H1 (cell line): ENCODE results near the gene FKBP6. TPM values are rescaled to one million over a fixed set of nuclear protein-coding genes. Genes with fewer than 3 reads are reported as not detected.

Experiments
- CTCF ChIA-PET: fragments of 300-600 bp; sonication (Branson Sonifier 250); formaldehyde crosslinking; loops from one replicate; lab custom pipeline; 2021; ENCODE audit not compliant: partially characterized antibody; lab: Charles Lee
- POLR2A ChIA-PET: fragments of 300-600 bp; sonication (Branson Sonifier 250); formaldehyde crosslinking; loops from one replicate; lab custom pipeline; 2021; ENCODE audit warnings: inconsistent platforms; ENCODE audit not compliant: partially characterized antibody; lab: Charles Lee
- DNase-seq, 2 experiments: peaks; one replicate each; pipeline versions ENCODE4 v3.0.0 to v3.0.0-alpha.2; 2010 to 2022; ENCODE audit warnings: low spot score in 2 of 2, low read depth in 1 of 2, mixed read lengths in 1 of 2
- FAIRE-seq: peaks from 2 replicates; lab custom pipeline; 2011; peaks lifted over from hg19 to GRCh38; lab: Jason Lieb, UNC
- H2AFZ ChIP-seq: 2 replicates; pipeline ENCODE4 v1.8.1; 2012; ENCODE audit warnings: low read length, inconsistent platforms
- H2AK5ac ChIP-seq: 2 replicates; pipeline ENCODE4 v1.6.1; 2013; ENCODE audit warnings: low read depth, low read length
- H2BK120ac ChIP-seq: replicated peaks from 2 replicates; pipeline ENCODE3; 2013; ENCODE audit warnings: low read depth, low read length, inconsistent platforms
- H2BK12ac ChIP-seq: 2 replicates; pipeline ENCODE4 v1.6.1; 2013; ENCODE audit warnings: low read depth, low read length
- H2BK15ac ChIP-seq: 2 replicates; pipeline ENCODE4 v1.6.1; 2013; ENCODE audit warnings: low read length
- H2BK20ac ChIP-seq: 2 replicates; pipeline ENCODE4 v1.6.1; 2013; ENCODE audit warnings: low read length
- H2BK5ac ChIP-seq: 2 replicates; pipeline ENCODE4 v1.6.1; 2013; ENCODE audit warnings: low read depth, low read length
- H3K14ac ChIP-seq: 2 replicates; pipeline ENCODE4 v1.6.1; 2013; ENCODE audit warnings: inconsistent platforms; ENCODE audit not compliant: insufficient read length
- H3K18ac ChIP-seq: 2 replicates; pipeline ENCODE4 v1.6.1; 2013; ENCODE audit warnings: low read length; ENCODE audit errors: extremely low read depth
- H3K23ac ChIP-seq: 2 replicates; pipeline ENCODE4 v1.6.1; 2013; ENCODE audit warnings: inconsistent platforms; ENCODE audit not compliant: insufficient read length
- H3K23me2 ChIP-seq: 2 replicates; pipeline ENCODE4 v1.6.1; 2013; ENCODE audit warnings: low read depth, low read length
- H3K27ac ChIP-seq: 2 replicates; pipeline ENCODE4 v1.6.1; 2011; ENCODE audit warnings: low read depth, low read length, inconsistent platforms
- H3K27me3 ChIP-seq, 4 experiments: replicated peaks in 1 of 4; 1 replicate in 1 of 4; 2 replicates in 3 of 4; pipeline versions ENCODE4 v1.6.1 to v1.8.1; 2011 to 2013; ENCODE audit warnings: low read length in 3 of 4, mild to moderate bottlenecking in 3 of 4, inconsistent platforms in 2 of 4, mixed read lengths in 2 of 4, moderate library complexity in 1 of 4; ENCODE audit not compliant: control insufficient read depth in 3 of 4, insufficient read depth in 3 of 4; ENCODE audit errors: extremely low read depth in 1 of 4
- H3K36me3 ChIP-seq, 4 experiments: 2 replicates each; pipeline versions ENCODE4 v1.6.1 to v1.8.1; 2011 to 2013; ENCODE audit warnings: mild to moderate bottlenecking in 4 of 4, low read length in 3 of 4, moderate library complexity in 2 of 4, control low read depth in 1 of 4, inconsistent platforms in 1 of 4; ENCODE audit not compliant: insufficient read depth in 4 of 4, control insufficient read depth in 2 of 4
- H3K4ac ChIP-seq: replicated peaks from 2 replicates; pipeline ENCODE3; 2013; ENCODE audit warnings: low read length, low read depth, mixed read lengths, inconsistent platforms; ENCODE audit not compliant: insufficient read length
- H3K4me1 ChIP-seq, 4 experiments: replicated peaks in 1 of 4; 1 replicate in 1 of 4; 2 replicates in 3 of 4; pipeline versions ENCODE4 v1.6.1 to v1.8.1; 2011 to 2013; ENCODE audit warnings: low read length in 3 of 4, inconsistent platforms in 2 of 4, mixed read lengths in 1 of 4; ENCODE audit not compliant: insufficient read depth in 4 of 4, control insufficient read depth in 3 of 4
- H3K4me2 ChIP-seq, 2 experiments: 2 replicates each; pipeline versions ENCODE4 v1.6.1 to v1.8.1; 2011 to 2013; ENCODE audit warnings: low read depth in 2 of 2, low read length in 2 of 2, control low read depth in 1 of 2, inconsistent platforms in 1 of 2, mild to moderate bottlenecking in 1 of 2; ENCODE audit not compliant: insufficient read depth in 1 of 2
- H3K4me3 ChIP-seq, 4 experiments: fragments of 200-600, 300-600 bp in 1 of 4; sonication (generic), shearing (Covaris generic), sonication (Bioruptor Twin) in 1 of 4; 2 replicates each; pipeline versions ENCODE4 v1.5.1 to v1.8.1; 2011 to 2016; ENCODE audit warnings: low read length in 4 of 4, low read depth in 3 of 4, control low read depth in 2 of 4, inconsistent platforms in 2 of 4, mild to moderate bottlenecking in 2 of 4, mixed read lengths in 1 of 4, moderate library complexity in 1 of 4; ENCODE audit not compliant: insufficient read depth in 2 of 4; ENCODE audit errors: extremely low read depth in 1 of 4
- H3K56ac ChIP-seq: replicated peaks from 2 replicates; pipeline ENCODE3; 2013; ENCODE audit warnings: low read depth, mild to moderate bottlenecking, mixed read lengths, low read length, inconsistent platforms; ENCODE audit not compliant: insufficient read length
- H3K79me1 ChIP-seq: 2 replicates; pipeline ENCODE4 v1.6.1; 2013; ENCODE audit warnings: low read depth, low read length, control low read depth
- H3K79me2 ChIP-seq, 2 experiments: 2 replicates each; pipeline versions ENCODE4 v1.6.1 to v1.8.1; 2012 to 2013; ENCODE audit warnings: low read length in 2 of 2, mild to moderate bottlenecking in 2 of 2, inconsistent platforms in 1 of 2; ENCODE audit not compliant: insufficient read depth in 2 of 2, control insufficient read depth in 1 of 2
- H3K9ac ChIP-seq, 4 experiments: replicated peaks in 1 of 4; 1 replicate in 1 of 4; 2 replicates in 3 of 4; pipeline versions ENCODE4 v1.6.1 to v1.8.1; 2011 to 2013; ENCODE audit warnings: low read depth in 3 of 4, low read length in 3 of 4, control low read depth in 2 of 4, mild to moderate bottlenecking in 2 of 4, moderate library complexity in 2 of 4, inconsistent platforms in 1 of 4; ENCODE audit errors: extremely low read depth in 1 of 4
- H3K9me3 ChIP-seq, 2 experiments: 2 replicates each; pipeline versions ENCODE4 v1.6.1 to v1.8.1; 2012 to 2013; ENCODE audit warnings: mild to moderate bottlenecking in 2 of 2, moderate library complexity in 2 of 2, control low read depth in 1 of 2, inconsistent platforms in 1 of 2, low read depth in 1 of 2, low read length in 1 of 2, mixed read lengths in 1 of 2; ENCODE audit not compliant: insufficient read depth in 2 of 2
- H4K20me1 ChIP-seq, 2 experiments: replicated peaks in 1 of 2; 2 replicates each; pipeline versions ENCODE3 to v1.8.1; 2011 to 2013; ENCODE audit warnings: inconsistent platforms in 2 of 2, low read length in 2 of 2, mild to moderate bottlenecking in 1 of 2; ENCODE audit not compliant: insufficient read depth in 2 of 2, control insufficient read depth in 1 of 2
- H4K5ac ChIP-seq: 2 replicates; pipeline ENCODE4 v1.6.1; 2013; ENCODE audit warnings: low read length, low read depth, mixed read lengths, inconsistent platforms; ENCODE audit not compliant: insufficient read length
- H4K8ac ChIP-seq: 2 replicates; pipeline ENCODE4 v1.8.0; 2013; ENCODE audit warnings: mild to moderate bottlenecking, moderate library complexity, low read length, inconsistent platforms; ENCODE audit not compliant: insufficient read depth; ENCODE audit errors: extremely low read depth
- H4K91ac ChIP-seq: replicated peaks from 2 replicates; pipeline ENCODE3; 2013; ENCODE audit warnings: low read length, mixed read lengths, inconsistent platforms; ENCODE audit not compliant: insufficient read length
- ASH2L ChIP-seq: fragments of 200-600, 300-600 bp; sonication (generic); IDR thresholded peaks from one replicate; pipeline ENCODE4 v1.7.1; 2017; ENCODE audit warnings: low read length
- BRCA1 ChIP-seq: IDR thresholded peaks from 2 replicates; pipeline ENCODE4 v1.6.1; 2012; ENCODE audit warnings: low read depth, low read length, improper control_type of control experiment
- CHD1 ChIP-seq: IDR thresholded peaks from 2 replicates; pipeline ENCODE4 v1.6.1; 2012; ENCODE audit warnings: low read depth, low read length, improper control_type of control experiment
- FOSL1 ChIP-seq: IDR thresholded peaks from 2 replicates; pipeline ENCODE4 v1.6.1; 2011; ENCODE audit warnings: mild to moderate bottlenecking, low read depth, low read length, moderate library complexity; ENCODE audit not compliant: insufficient read depth
- KDM4A ChIP-seq: IDR thresholded peaks from one replicate; pipeline ENCODE4 v1.7.1; 2012; ENCODE audit warnings: low read depth, mild to moderate bottlenecking, moderate library complexity, low read length, inconsistent platforms; ENCODE audit not compliant: severe bottlenecking
- MAFK ChIP-seq: IDR thresholded peaks from 2 replicates; pipeline ENCODE4 v1.6.1; 2012; ENCODE audit warnings: low read depth, mild to moderate bottlenecking, improper control_type of control experiment, low read length
- RNF2 ChIP-seq: fragments of 200-900, 300-1000 bp; sonication (generic); IDR thresholded peaks from 2 replicates; pipeline ENCODE4 v1.7.1; 2016; ENCODE audit warnings: borderline replicate concordance, low read depth, mild to moderate bottlenecking, antibody characterized with exemption, low read length; ENCODE audit not compliant: poor library complexity, severe bottlenecking; ENCODE audit errors: missing control alignments
- WGBS, 2 experiments: shearing (Covaris generic) in 1 of 2; methylation state at CpG; one replicate each; pipeline versions ENCODE4 v1.1.6 to v1.1.7; 2013 to 2015; ENCODE audit warnings: low lambda C conversion rate in 2 of 2, mixed read lengths in 2 of 2, inconsistent platforms in 1 of 2, low coverage in 1 of 2, missing lambda C conversion rate in 1 of 2; ENCODE audit not compliant: insufficient replicate concordance in 2 of 2, insufficient coverage in 1 of 2, insufficient read length in 1 of 2; ENCODE audit errors: extremely low coverage in 1 of 2, missing lambda C conversion rate in 1 of 2; 5-methylcytosine and 5-hydroxymethylcytosine counted together
- polyA plus RNA-seq, 7 experiments: library from polyadenylated mRNA; depleted of rRNA in 3 of 7; stranded (reverse) in 5 of 7; unstranded in 2 of 7; fragments of >200 nt in 5 of 7; fragments of 200-250 nt in 2 of 7; gene quantifications; 1 replicate in 5 of 7; 2 replicates in 1 of 7; 4 replicates in 1 of 7; pipeline versions ENCODE4 v1.2.1 to v1.2.3, GENCODE V29; 2011 to 2013; ENCODE audit warnings: missing spikeins in 2 of 7, mixed read lengths in 2 of 7
- total RNA-seq: library from RNA; stranded (reverse); fragmentation: NEBNext Ultra II Directional; extraction: Animal tissue kit (Norgen Biotek cat#: 25700); gene quantifications from 2 replicates; pipeline ENCODE4 v1.2.1, GENCODE V29; 2021
- TF ChIP-seq, protein P1 (sequence below): IDR thresholded peaks from 2 replicates; pipeline ENCODE4 v1.6.1; 2012; ENCODE audit warnings: inconsistent platforms

Gene FKBP6
- total and polyA plus RNA-seq, 2 of the 8 experiments (the other 6 are each of a cell fraction or from before 2014, with no cell fraction given): 0.14 to 0.19 TPM

GRCh38 chr7:73395538-73396503 is 67.9 kb downstream of the FKBP6 start:
- no peak overlapping the region for H2BK5ac ChIP-seq
- no peak overlapping the region for H3K4me3 ChIP-seq
- H3K4me1 ChIP-seq: peaks cover 0 to 6% (median 5%) of the 10 kb centered on the region in 4 experiments; a peak in 5 of 7 replicates
- no peaks in the 10 kb centered on the region for H3K9me3 ChIP-seq
- no peak overlapping the region for H2AK5ac ChIP-seq
- H3K36me3 ChIP-seq: no peaks in the 10 kb centered on the region
- H2BK120ac ChIP-seq: no peak overlapping the region
- H3K56ac ChIP-seq: no peak overlapping the region
- no peak overlapping the region for H3K27ac ChIP-seq
- no peak overlapping the region for H3K9ac ChIP-seq
- H3K23me2 ChIP-seq: peaks cover 2% of the 10 kb centered on the region; the same call in 1 of the 2 replicates
- no peaks in the 10 kb centered on the region for H4K20me1 ChIP-seq
- H2BK20ac ChIP-seq: no peak overlapping the region
- no peak overlapping the region for H2BK15ac ChIP-seq
- H4K8ac ChIP-seq: 0 out of 2 replicates have a peak overlapping the region, but pooled peaks have one; percentile 28
- no peak overlapping the region for H2AFZ ChIP-seq
- no peak for DNase-seq
- H3K18ac ChIP-seq: no peak overlapping the region
- H4K91ac ChIP-seq: no peak overlapping the region
- H3K79me2 ChIP-seq: no peaks in the 10 kb centered on the region
- H3K4me2 ChIP-seq: no peak overlapping the region
- no peaks in the 10 kb centered on the region; a peak in 1 of 7 replicates for H3K27me3 ChIP-seq
- no peaks in the 10 kb centered on the region for H3K79me1 ChIP-seq
- H4K5ac ChIP-seq: no peak overlapping the region
- no peak overlapping the region for H3K23ac ChIP-seq
- POLR2A ChIA-PET: no interaction called here
- WGBS, 2 experiments: 91% methylated on average over 21 of the region's 21 CpGs; no CpG with 5 or more reads in 1 of the 2 experiments
- TF ChIP-seq RNF2 (no peak), BRCA1 (no peak), FOSL1 (no peak), MAFK (no peak), ASH2L (no peak), CHD1 (no peak), KDM4A (no peak)
- TF ChIP-seq, protein P1, sequence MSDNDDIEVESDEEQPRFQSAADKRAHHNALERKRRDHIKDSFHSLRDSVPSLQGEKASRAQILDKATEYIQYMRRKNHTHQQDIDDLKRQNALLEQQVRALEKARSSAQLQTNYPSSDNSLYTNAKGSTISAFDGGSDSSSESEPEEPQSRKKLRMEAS: no peak
- no peak for FAIRE-seq
- H3K14ac ChIP-seq: no peak overlapping the region
- CTCF ChIA-PET: interaction anchor here (1.1 kb wide), 1 partner anchor 13 kb away, joined by 4 read pairs; no protein-coding TSS in a partner anchor
- H3K4ac ChIP-seq: no peak overlapping the region
- H2BK12ac ChIP-seq: no peak overlapping the region; the same call in 1 of the 2 replicates
